ENCODE measurements around the gene MT1B. TPM values are rescaled to one million over a fixed set of nuclear protein-coding genes. Genes with fewer than 3 reads are reported as not detected.
A peak's percentile ranks its signal among the peaks of the same experiment; 100 is the strongest.

The MT1B gene
- total and polyA plus RNA-seq, 2 of the 13 experiments (the other 11 are each of a cell fraction or from before 2014, with no cell fraction given) = 0.89 TPM; not detected in 1

DNA sequence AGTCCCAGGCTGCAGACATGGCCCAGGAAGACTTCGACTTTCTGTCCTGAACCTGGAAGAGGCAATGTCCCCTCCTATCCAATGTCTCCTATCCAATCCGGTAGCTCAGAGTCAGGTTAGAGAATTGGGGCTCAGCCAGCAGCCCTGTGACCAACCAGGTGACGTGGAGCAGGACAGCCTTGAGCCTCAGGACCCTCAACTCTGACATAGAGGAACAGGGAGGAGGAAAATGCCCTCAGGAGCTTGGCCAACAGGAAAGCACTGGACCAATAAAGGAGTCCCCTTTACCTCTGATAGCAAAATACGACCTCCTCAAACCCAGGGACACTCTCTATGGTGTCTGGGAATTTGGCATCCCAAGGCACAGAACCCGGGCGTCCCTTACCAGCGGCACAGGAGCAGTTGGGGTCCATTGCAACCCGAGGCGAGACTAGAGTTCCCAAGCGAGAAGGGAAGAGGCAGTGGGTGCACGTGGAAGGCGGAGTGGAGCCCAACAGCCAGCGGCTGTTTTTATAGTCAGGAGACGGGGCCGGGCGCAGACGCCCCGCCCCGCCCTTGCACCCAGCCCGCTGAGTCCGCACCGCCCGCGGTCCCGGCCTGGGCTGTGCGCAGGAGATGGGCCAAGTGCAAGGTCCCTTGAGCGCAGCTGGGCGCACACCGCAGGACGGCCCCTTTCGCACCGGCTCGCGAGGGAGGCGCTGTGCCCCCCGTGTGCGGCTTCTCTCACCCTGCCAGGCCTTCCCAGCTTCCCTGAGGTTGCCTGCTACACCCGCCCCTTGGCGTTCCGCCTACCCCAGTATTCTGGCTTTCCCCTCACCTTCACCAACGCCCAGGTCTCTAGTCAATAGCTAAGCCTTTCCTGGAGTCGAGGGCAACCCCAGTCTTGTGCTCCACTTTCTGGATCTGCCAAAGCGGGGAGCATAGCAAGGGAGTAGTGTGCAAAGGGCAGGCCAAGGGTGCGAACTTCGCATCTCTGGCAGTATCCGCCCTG lies 16.2 kb downstream of the MT1B start, which contains the start of gene MT1G (continued):
- no peak for TF ChIP-seq CAMTA2 (CRISPR knock-in tag; IDR thresholded peaks at IDR 0.05; ENCODE audit: borderline replicate concordance)
- peak; percentile 83; the same call in 1 of the 2 replicates for TF ChIP-seq WIZ (CRISPR knock-in tag; IDR thresholded peaks at IDR 0.05)
- TF ChIP-seq, protein P1, sequence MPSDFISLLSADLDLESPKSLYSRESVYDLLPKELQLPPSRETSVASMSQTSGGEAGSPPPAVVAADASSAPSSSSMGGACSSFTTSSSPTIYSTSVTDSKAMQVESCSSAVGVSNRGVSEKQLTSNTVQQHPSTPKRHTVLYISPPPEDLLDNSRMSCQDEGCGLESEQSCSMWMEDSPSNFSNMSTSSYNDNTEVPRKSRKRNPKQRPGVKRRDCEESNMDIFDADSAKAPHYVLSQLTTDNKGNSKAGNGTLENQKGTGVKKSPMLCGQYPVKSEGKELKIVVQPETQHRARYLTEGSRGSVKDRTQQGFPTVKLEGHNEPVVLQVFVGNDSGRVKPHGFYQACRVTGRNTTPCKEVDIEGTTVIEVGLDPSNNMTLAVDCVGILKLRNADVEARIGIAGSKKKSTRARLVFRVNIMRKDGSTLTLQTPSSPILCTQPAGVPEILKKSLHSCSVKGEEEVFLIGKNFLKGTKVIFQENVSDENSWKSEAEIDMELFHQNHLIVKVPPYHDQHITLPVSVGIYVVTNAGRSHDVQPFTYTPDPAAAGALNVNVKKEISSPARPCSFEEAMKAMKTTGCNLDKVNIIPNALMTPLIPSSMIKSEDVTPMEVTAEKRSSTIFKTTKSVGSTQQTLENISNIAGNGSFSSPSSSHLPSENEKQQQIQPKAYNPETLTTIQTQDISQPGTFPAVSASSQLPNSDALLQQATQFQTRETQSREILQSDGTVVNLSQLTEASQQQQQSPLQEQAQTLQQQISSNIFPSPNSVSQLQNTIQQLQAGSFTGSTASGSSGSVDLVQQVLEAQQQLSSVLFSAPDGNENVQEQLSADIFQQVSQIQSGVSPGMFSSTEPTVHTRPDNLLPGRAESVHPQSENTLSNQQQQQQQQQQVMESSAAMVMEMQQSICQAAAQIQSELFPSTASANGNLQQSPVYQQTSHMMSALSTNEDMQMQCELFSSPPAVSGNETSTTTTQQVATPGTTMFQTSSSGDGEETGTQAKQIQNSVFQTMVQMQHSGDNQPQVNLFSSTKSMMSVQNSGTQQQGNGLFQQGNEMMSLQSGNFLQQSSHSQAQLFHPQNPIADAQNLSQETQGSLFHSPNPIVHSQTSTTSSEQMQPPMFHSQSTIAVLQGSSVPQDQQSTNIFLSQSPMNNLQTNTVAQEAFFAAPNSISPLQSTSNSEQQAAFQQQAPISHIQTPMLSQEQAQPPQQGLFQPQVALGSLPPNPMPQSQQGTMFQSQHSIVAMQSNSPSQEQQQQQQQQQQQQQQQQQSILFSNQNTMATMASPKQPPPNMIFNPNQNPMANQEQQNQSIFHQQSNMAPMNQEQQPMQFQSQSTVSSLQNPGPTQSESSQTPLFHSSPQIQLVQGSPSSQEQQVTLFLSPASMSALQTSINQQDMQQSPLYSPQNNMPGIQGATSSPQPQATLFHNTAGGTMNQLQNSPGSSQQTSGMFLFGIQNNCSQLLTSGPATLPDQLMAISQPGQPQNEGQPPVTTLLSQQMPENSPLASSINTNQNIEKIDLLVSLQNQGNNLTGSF (CRISPR knock-in tag; IDR thresholded peaks at IDR 0.05) = 0 out of 2 replicates have a peak, but pooled peaks have one; percentile 21
- peak; percentile 17 for TF ChIP-seq STAG1 (CRISPR knock-in tag; IDR thresholded peaks at IDR 0.05)
- TF ChIP-seq TFDP2 (CRISPR knock-in tag; IDR thresholded peaks at IDR 0.05) = 0 out of 2 replicates have a peak, but pooled peaks have one; percentile 15
- no peak for TF ChIP-seq SMAD9 (CRISPR knock-in tag; IDR thresholded peaks at IDR 0.05)
- no peak for TF ChIP-seq ZBTB34 (CRISPR knock-in tag; IDR thresholded peaks at IDR 0.05)
- TF ChIP-seq, protein P2, sequence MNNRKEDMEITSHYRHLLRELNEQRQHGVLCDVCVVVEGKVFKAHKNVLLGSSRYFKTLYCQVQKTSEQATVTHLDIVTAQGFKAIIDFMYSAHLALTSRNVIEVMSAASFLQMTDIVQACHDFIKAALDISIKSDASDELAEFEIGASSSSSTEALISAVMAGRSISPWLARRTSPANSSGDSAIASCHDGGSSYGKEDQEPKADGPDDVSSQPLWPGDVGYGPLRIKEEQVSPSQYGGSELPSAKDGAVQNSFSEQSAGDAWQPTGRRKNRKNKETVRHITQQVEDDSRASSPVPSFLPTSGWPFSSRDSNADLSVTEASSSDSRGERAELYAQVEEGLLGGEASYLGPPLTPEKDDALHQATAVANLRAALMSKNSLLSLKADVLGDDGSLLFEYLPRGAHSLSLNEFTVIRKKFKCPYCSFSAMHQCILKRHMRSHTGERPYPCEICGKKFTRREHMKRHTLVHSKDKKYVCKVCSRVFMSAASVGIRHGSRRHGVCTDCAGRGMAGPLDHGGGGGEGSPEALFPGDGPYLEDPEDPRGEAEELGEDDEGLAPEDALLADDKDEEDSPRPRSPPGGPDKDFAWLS (CRISPR knock-in tag; IDR thresholded peaks at IDR 0.05; ENCODE audit: borderline replicate concordance) = no peak
- 0 out of 2 replicates have a peak, but pooled peaks have one; percentile 22 for TF ChIP-seq ZNF224 (CRISPR knock-in tag; IDR thresholded peaks at IDR 0.05)
- peak; percentile 85 for TF ChIP-seq ZNF784 (CRISPR knock-in tag; IDR thresholded peaks at IDR 0.05; ENCODE audit: borderline replicate concordance)
- peak; percentile 85; the same call in 1 of the 2 replicates for TF ChIP-seq ZNF33B (CRISPR knock-in tag; IDR thresholded peaks at IDR 0.05)
- no peak for TF ChIP-seq ZNF337 (CRISPR knock-in tag; IDR thresholded peaks at IDR 0.05; ENCODE audit: borderline replicate concordance, low read depth)
- TF ChIP-seq MTA1 (CRISPR knock-in tag; IDR thresholded peaks at IDR 0.05; ENCODE audit: borderline replicate concordance) = peak; percentile 89; the same call in 1 of the 2 replicates
- peak; percentile 69; the same call in 1 of the 2 replicates for TF ChIP-seq ZNF547 (CRISPR knock-in tag; IDR thresholded peaks at IDR 0.05)
- TF ChIP-seq ZNF121 (CRISPR knock-in tag; IDR thresholded peaks at IDR 0.05) = no peak
- TF ChIP-seq TOPORS (CRISPR knock-in tag; IDR thresholded peaks at IDR 0.05) = no peak
